ENCODE data around the gene MTG1. TPM values are rescaled to one million over a fixed set of nuclear protein-coding genes. Genes with fewer than 3 reads are reported as not detected.

The MTG1 gene
- total and polyA plus RNA-seq, 3 donors from 2014 or later: 72.9 to 84.8 (median 76.1) TPM

DNA sequence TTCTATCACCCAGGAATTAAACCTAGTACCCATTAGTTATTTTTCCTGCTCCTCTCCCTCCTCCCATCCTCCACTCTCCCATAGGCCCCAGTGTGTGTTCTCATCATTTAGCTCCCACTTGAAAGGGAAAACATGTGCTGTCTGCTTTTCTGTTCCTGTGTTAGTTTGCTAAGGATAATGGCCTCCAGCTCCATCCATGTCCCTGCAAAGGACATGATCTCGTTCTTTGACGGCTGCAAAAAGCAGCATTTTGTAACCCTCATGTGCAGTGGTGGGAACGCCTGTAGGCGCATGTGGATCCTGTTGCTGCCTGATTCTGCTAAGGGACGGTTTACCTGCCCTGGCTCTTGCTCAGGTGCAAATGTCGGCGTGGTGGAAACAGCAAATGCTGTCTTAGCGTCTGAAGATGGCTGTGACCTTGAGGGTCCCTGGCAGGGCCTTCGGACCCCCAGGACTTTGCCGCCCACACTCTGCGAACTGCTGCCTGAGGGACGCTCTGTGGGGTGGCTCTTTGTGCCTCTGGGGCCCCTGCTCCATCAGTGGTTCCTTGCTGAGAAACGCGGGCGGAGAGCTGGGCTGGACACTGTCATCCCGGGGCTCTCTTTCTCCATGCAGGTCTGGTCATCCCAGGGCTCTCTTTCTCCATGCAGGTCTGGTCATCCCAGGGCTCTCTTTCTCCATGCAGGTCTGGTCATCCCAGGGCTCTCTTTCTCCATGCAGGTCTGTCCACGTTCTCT, 5.6 kb upstream of the MTG1 start:
- DNase-seq: no peak
- Histone ChIP-seq H3K27ac (no peak overlapping the region), H3K4me1 (peaks cover under 1% of the 10 kb centered on the region), H3K4me3 (no peak overlapping the region), H3K36me3 (ENCODE audit: low read depth, missing control alignments) (no peaks in the 10 kb centered on the region), H3K27me3 (no peaks in the 10 kb centered on the region), H3K9me3 (no peaks in the 10 kb centered on the region)
- WGBS, 2 donors: 83 to 92% methylated on average over 13 to 17 of the region's 17 CpGs
- intact Hi-C loops (cut with DNase I; ENCODE audit: low total_unique reads): no loop called here
- TF ChIP-seq POLR2A (IDR thresholded peaks at IDR 0.05): no peak
- TF ChIP-seq, protein P1, sequence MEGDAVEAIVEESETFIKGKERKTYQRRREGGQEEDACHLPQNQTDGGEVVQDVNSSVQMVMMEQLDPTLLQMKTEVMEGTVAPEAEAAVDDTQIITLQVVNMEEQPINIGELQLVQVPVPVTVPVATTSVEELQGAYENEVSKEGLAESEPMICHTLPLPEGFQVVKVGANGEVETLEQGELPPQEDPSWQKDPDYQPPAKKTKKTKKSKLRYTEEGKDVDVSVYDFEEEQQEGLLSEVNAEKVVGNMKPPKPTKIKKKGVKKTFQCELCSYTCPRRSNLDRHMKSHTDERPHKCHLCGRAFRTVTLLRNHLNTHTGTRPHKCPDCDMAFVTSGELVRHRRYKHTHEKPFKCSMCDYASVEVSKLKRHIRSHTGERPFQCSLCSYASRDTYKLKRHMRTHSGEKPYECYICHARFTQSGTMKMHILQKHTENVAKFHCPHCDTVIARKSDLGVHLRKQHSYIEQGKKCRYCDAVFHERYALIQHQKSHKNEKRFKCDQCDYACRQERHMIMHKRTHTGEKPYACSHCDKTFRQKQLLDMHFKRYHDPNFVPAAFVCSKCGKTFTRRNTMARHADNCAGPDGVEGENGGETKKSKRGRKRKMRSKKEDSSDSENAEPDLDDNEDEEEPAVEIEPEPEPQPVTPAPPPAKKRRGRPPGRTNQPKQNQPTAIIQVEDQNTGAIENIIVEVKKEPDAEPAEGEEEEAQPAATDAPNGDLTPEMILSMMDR (IDR thresholded peaks at IDR 0.05): no peak

DNA sequence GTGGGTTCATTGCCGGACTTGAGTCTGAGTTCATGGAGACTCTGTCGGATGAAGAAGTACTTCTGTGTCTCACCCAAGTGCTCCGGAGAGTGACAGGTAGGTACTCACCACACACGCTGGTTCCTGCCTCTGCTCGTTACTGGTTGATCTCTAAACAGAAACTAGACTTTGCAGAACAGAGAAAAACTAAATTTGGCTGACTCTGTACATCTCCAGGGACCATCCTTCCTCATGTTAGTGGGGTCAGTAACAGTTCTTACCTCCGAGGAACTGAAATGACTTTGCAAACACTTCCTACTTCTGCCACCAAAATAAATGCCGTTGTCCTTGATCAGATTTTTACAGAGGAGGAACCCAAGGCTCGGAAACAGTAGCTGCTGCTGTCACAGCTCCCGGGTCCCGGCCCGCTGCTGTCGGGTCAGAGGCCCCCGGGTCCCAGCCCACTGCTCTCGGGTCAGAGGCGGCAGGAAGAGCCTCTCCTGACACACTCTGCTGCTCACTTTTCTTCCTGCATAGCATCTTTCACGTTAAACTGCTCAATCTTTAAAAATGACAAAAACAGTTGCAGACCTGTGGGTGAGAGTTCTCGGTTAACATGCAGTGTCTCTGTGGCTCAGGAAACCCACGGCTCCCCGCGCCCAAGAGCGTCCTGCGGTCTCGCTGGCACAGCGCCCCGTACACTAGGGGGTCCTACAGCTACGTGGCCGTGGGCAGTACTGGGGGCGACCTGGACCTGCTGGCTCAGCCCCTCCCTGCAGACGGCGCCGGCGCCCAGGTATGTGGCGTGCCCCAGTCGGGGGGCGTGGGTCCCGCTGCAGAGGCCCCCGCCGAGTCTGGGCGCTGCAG, 4.8 kb upstream of the MTG1 start:
- Histone ChIP-seq H3K27me3 (no peaks in the 10 kb centered on the region), H3K4me3 (no peak overlapping the region), H3K4me1 (peaks cover 4% of the 10 kb centered on the region), H3K27ac (no peak overlapping the region), H3K9me3 (no peaks in the 10 kb centered on the region), H3K36me3 (ENCODE audit: low read depth, missing control alignments) (no peaks in the 10 kb centered on the region)
- no peak for DNase-seq
- WGBS, 2 donors: 80 to 85% methylated on average over 36 to 39 of the region's 39 CpGs
- no peak for TF ChIP-seq POLR2A (IDR thresholded peaks at IDR 0.05)
- TF ChIP-seq, protein P1 (IDR thresholded peaks at IDR 0.05): no peak
- intact Hi-C loops (cut with DNase I; ENCODE audit: low total_unique reads): no loop called here

DNA sequence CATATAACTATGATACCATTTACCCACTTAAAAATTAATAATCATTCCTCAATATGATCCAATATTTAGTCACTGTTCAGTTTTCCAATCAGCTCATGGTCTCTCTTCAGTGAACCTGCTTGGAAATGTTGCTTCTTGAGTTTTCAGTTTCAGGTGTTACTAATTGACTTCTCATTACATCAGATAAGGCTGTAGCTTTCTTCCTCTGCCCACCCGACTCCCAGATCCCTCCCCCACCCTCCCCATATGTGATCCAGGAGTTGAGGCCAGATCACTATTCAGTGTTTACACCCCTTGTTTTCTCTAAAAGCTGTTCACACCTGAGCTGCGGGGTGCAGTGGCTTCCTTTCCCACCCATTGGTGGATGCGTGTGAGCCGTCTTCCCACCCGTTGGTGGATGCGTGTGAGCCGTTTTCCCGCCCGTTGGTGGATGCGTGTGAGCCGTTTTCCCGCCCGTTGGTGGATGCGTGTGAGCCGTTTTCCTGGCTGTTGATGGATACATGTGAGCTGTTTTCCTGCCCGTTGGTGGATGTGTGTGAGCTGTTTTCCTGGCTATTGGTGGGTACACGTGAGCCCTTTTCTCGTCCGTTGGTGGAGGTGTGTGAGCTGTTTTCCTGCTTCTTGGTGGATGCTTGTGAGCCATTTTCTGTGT, 3.2 kb upstream of the MTG1 start:
- no peak overlapping the region for H3K27ac ChIP-seq
- DNase-seq: no peak
- no peaks in the 10 kb centered on the region for H3K27me3 ChIP-seq
- H3K36me3 ChIP-seq (ENCODE audit: low read depth, missing control alignments): no peaks in the 10 kb centered on the region
- 79 to 91% methylated on average over 17 to 19 of the region's 19 CpGs for WGBS, 2 donors
- peaks cover 15% of the 10 kb centered on the region for H3K4me1 ChIP-seq
- H3K9me3 ChIP-seq: no peaks in the 10 kb centered on the region
- H3K4me3 ChIP-seq: no peak overlapping the region
- intact Hi-C loops (cut with DNase I; ENCODE audit: low total_unique reads): no loop called here
- TF ChIP-seq, protein P1 (IDR thresholded peaks at IDR 0.05): no peak
- no peak for TF ChIP-seq POLR2A (IDR thresholded peaks at IDR 0.05)

DNA sequence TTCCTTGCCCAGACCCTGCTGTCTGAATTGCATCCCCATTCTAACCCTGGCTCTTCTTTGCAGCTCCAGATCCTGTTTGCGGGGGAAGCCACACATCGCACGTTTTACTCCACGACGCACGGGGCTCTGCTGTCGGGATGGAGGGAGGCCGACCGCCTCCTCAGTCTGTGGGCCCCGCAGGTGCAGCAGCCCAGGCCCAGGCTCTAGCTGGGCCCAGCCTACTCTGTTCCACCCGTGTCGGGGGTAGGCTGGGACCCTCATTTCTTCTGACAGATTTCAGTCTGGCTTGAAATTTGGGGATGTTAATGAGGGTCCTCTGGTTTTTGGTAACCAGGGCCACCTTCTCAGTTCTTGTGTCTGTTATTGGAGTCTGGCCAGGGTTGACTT, 2.7 kb upstream of the MTG1 start:
- TF ChIP-seq, protein P1 (IDR thresholded peaks at IDR 0.05): no peak
- TF ChIP-seq POLR2A (IDR thresholded peaks at IDR 0.05): no peak
- WGBS, 2 donors: 86% methylated on average over 12 of the region's 12 CpGs; no CpG with 5 or more reads in 1 of the 2 donors
- no peak for DNase-seq

More for the DNA sequence above, 2.7 kb upstream of the MTG1 start:
- no peaks in the 10 kb centered on the region for H3K27me3 ChIP-seq
- intact Hi-C loops (cut with DNase I; ENCODE audit: low total_unique reads): no loop called here
- H3K9me3 ChIP-seq: no peaks in the 10 kb centered on the region
- H3K27ac ChIP-seq: no peak overlapping the region
- H3K4me3 ChIP-seq: no peak overlapping the region
- H3K36me3 ChIP-seq (ENCODE audit: low read depth, missing control alignments): no peaks in the 10 kb centered on the region
- H3K4me1 ChIP-seq: peaks cover 20% of the 10 kb centered on the region
